Activated T-cell treated with anti-CD3 and anti-CD28 coated beads, Interleukin-2, amount 50 U/mL, for 72 hours (primary cell): ENCODE results near the gene PDSS2. TPM values are rescaled to one million over a fixed set of nuclear protein-coding genes. Genes with fewer than 3 reads are reported as not detected.
"Not testable (repeated sequence)": the region's sequence is repeated elsewhere in the genome, so short reads cannot be mapped to it uniquely, and the experiment has no call there.

Experiments
- ATAC-seq, 2 donors: fragments of 150-1000 bp; cut with Tn5 transposase; replicated peaks in 1 of 2; 2 replicates each; pipeline ENCODE4 v1.10.0; 2021; ENCODE audit warnings: moderate library complexity in 2 of 2, mild to moderate bottlenecking in 1 of 2
- DNase-seq, 2 donors: peaks; one replicate each; pipeline ENCODE4 v3.0.0; 2021 to 2022; ENCODE audit warnings: mixed read lengths in 1 of 2
- H3K27ac Mint-ChIP-seq: one replicate; pipeline ENCODE4 v1.8.0; 2022; ENCODE audit warnings: mild to moderate bottlenecking, moderate library complexity, mixed read lengths
- H3K27me3 Mint-ChIP-seq: one replicate; pipeline ENCODE4 v1.8.0; 2022; ENCODE audit warnings: low read depth, mixed read lengths
- H3K36me3 Mint-ChIP-seq, 2 donors: one replicate each; pipeline ENCODE4 v1.8.0; 2022; ENCODE audit warnings: mixed read lengths in 2 of 2, mild to moderate bottlenecking in 1 of 2; ENCODE audit not compliant: insufficient read depth in 2 of 2
- H3K4me1 Mint-ChIP-seq: one replicate; pipeline ENCODE4 v1.8.0; 2022; ENCODE audit warnings: low read depth, mixed read lengths
- H3K4me3 Mint-ChIP-seq, 2 donors: one replicate each; pipeline ENCODE4 v1.8.0; 2022; ENCODE audit warnings: mild to moderate bottlenecking in 2 of 2, mixed read lengths in 2 of 2, moderate library complexity in 2 of 2
- H3K9me3 Mint-ChIP-seq, 2 donors: one replicate each; pipeline ENCODE4 v1.8.0; 2022; ENCODE audit warnings: mixed read lengths in 2 of 2
- total RNA-seq, 2 donors: library from RNA; stranded (reverse); gene quantifications; one replicate each; pipeline ENCODE4 v1.2.3, GENCODE V29; 2022

The PDSS2 gene
- total RNA-seq, 2 donors from 2014 or later, result 12.1 to 14.3 TPM

DNA sequence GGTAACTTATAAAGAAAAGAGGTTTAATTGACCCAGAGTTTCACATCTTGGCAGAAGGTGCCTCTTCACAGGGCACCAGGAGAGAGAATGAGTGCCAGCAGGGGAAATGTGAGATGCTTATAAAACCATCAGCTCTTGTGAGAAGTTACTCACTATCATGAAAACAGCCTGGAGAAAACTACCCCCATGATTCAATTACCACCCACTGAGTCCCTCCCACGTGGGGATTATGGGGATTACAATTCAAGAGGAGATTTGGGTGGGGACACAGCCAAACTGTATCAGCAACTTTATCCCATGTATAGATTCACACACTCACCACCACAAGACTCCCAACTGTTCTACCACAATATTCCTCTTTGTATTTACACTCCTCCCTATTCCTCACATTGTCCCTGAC lies 10.6 kb downstream of the PDSS2 start:
- H3K9me3 Mint-ChIP-seq, result peaks cover 6 to 14% of the 10 kb centered on the region in 2 donors
- ATAC-seq (no peak), DNase-seq (no peak)
- no peaks in the 10 kb centered on the region for H3K27me3 Mint-ChIP-seq
- no peak overlapping the region for H3K4me3 Mint-ChIP-seq
- peaks cover 17 to 42% of the 10 kb centered on the region in 2 donors for H3K36me3 Mint-ChIP-seq
- no peaks in the 10 kb centered on the region for H3K4me1 Mint-ChIP-seq
- H3K27ac Mint-ChIP-seq, result no peak overlapping the region

DNA sequence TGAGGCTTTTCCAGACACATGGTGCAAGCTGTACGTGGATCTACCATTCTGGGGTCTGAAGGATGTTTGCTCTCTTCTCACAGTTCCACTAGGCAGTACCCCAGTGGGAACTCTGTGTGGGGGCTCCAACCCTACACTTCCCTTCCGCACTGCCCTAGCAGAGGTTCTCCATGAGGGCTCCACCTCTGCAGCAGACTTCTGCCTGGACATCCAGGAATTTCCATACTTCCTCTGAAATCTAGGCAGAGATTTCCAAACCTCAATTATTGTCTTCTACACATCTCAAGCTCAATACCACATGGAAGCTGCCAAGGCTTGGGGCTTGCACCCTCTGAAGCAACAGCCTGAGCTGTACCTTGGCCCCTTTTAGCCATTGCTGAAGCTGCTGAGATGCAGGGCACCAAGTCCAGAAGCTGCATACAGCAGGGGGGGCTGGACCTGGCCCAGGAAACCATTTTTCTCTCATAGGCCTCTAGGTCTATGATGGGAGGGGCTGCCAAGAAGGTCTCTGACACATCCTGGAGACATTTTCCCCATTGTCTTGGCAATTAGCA lies 11.6 kb downstream of the PDSS2 start:
- H3K4me1 Mint-ChIP-seq, result no peaks in the 10 kb centered on the region
- no peak for DNase-seq
- no peaks in the 10 kb centered on the region for H3K27me3 Mint-ChIP-seq
- no peak overlapping the region for H3K4me3 Mint-ChIP-seq
- no peak overlapping the region for H3K27ac Mint-ChIP-seq
- ATAC-seq, result no peak
- H3K9me3 Mint-ChIP-seq, result peaks cover 6 to 14% of the 10 kb centered on the region in 2 donors
- peaks cover 17 to 42% of the 10 kb centered on the region in 2 donors for H3K36me3 Mint-ChIP-seq

DNA sequence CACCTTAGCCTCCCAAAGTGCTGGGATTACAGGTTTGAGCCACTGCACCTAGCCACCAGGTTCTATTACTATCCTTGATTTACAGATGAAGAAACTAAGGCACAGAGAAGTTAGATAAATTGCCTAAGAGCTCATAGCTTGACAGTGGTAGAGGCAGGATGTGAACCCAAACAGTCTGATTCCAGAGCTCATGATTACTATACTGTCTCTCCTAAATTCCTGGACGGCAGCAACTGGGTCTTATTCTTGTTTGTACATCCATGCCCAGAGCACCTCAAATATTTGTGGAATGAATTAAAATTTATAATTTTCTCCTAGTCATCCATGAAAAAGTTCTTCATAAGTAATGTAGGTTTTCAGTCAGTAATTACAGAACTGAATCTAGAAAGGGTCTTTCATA lies 15.1 kb downstream of the PDSS2 start:
- no peaks in the 10 kb centered on the region for H3K27me3 Mint-ChIP-seq
- peaks cover 15 to 30% of the 10 kb centered on the region in 2 donors for H3K36me3 Mint-ChIP-seq
- H3K9me3 Mint-ChIP-seq, result peaks cover 6 to 11% of the 10 kb centered on the region in 2 donors
- no peak for ATAC-seq
- H3K4me1 Mint-ChIP-seq, result peaks cover 10% of the 10 kb centered on the region
- H3K4me3 Mint-ChIP-seq, result no peak overlapping the region
- DNase-seq, result no peak
- no peak overlapping the region for H3K27ac Mint-ChIP-seq

DNA sequence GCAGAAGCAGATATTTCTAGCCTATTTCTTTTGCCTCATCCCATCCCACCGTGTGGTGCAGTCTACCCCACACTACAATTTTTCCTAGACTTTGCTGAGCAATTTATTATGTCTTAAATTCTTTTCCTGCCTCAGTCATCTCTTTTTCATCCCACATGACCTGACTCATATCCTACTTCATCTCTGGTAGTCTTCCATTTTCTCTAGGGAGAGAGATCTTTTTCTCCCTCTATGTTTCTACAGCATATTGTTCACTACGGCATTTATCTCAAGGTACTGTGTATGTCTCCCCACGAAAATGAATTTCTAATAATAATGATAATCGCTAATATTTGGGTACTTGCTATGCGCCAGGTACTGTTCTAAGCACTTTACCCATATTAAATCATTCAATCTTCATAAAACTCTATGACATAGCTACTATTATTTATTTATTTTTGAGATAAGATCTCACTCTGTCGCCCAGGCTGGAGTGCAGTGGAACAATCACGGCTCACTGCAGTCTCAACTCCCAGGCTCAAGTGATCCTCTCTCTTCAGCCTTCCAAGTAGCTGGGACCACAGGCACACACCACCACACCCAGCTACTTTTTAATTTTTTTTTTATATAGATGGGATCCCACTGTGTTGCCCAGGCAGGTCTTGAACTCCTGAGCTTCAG lies 15.6 kb downstream of the PDSS2 start:
- no peak overlapping the region for H3K27ac Mint-ChIP-seq
- ATAC-seq (no peak), DNase-seq (no peak)
- no peaks in the 10 kb centered on the region for H3K27me3 Mint-ChIP-seq
- H3K9me3 Mint-ChIP-seq, result peaks cover 6 to 8% of the 10 kb centered on the region in 2 donors
- peaks cover 12 to 24% of the 10 kb centered on the region in 2 donors for H3K36me3 Mint-ChIP-seq
- no peak overlapping the region for H3K4me3 Mint-ChIP-seq
- peaks cover 10% of the 10 kb centered on the region for H3K4me1 Mint-ChIP-seq

DNA sequence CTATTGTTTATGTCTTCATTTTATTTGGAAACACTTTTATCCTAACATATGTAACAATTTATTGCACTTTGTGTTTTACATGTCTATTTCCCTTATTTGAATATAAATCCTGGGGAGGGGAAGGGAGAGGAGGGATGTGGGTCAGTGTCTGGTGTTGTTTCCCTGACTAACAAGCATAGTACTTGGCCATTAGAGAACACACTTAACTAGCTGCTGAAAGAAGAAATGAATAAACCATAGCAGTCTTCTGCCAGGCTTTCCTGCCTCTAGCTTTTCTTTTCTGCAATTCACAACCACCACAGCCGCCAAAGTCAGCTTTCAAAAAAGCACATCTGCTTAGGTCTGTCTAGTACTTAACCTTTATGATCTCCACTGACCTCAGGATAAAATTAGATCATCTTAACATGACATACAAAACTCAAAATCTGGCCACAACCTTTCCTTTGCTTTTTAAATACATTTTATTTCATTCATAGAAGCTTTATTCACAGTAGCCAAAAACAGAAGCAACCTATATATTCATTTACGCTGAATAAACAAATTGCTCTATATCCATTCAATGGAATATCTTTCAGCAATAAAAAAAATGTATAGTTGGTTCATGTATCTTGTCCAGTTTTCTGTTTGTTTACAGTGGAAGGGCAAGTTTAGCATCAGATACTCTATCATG lies 16.3 kb downstream of the PDSS2 start:
- DNase-seq, result no peak
- peaks cover 2 to 3% of the 10 kb centered on the region in 2 donors for H3K9me3 Mint-ChIP-seq
- no peak overlapping the region for H3K4me3 Mint-ChIP-seq
- ATAC-seq, result no peak
- H3K4me1 Mint-ChIP-seq, result peaks cover 10% of the 10 kb centered on the region
- H3K27ac Mint-ChIP-seq, result no peak overlapping the region
- H3K27me3 Mint-ChIP-seq, result no peaks in the 10 kb centered on the region
- H3K36me3 Mint-ChIP-seq, result peaks cover 8 to 18% of the 10 kb centered on the region in 2 donors

DNA sequence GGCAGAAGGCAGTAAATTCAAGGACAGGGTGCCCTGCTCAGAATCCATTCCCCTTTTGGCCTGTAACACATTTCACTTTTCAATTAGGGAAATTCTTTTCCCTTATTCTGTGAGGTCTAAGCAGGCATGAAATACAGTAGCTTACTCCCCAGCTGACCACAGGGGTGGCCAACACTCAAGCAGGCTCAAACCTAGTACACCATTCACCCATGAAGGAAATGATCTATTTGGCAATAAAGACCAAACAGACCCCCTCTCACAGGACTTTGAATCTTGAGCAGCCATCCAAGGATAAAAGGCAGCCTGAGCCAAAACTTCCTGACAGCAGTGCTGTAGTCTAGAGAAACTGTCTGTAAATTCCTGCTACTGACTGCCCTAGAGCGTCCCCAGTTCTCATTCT lies 17.7 kb downstream of the PDSS2 start:
- Mint-ChIP-seq H3K27ac (no peak overlapping the region), H3K36me3 (peaks cover 4 to 12% of the 10 kb centered on the region in 2 donors), H3K4me3 (no peak overlapping the region), H3K27me3 (no peaks in the 10 kb centered on the region), H3K9me3 (peaks cover under 1 to 2% of the 10 kb centered on the region in 2 donors), H3K4me1 (peaks cover 14% of the 10 kb centered on the region)
- no peak for DNase-seq
- no peak for ATAC-seq

DNA sequence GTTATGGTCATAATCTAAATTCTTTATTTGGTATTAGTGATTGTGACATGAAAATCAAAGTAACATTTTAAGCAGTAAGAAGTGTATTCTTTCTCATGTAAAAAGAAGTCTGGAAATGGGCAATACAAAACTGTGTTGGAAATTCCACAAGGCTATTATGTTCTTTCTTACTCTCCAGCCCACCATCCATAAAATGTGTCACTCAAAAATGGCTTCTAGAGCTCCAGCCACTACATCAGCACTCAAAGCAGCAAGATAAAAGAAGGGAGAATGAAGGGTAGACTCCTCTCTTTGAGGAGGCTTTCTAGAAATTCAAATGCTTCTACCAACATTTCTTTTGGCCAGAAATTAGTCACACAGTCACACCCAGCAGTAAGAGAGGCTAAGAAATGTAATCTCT lies 18.4 kb downstream of the PDSS2 start:
- DNase-seq (no peak), ATAC-seq (no peak)
- H3K4me1 Mint-ChIP-seq, result peaks cover 14% of the 10 kb centered on the region
- peaks cover 0 to 2% of the 10 kb centered on the region in 2 donors for H3K9me3 Mint-ChIP-seq
- H3K4me3 Mint-ChIP-seq, result no peak overlapping the region
- no peaks in the 10 kb centered on the region for H3K27me3 Mint-ChIP-seq
- no peak overlapping the region for H3K27ac Mint-ChIP-seq
- H3K36me3 Mint-ChIP-seq, result peaks cover 1 to 4% of the 10 kb centered on the region in 2 donors

DNA sequence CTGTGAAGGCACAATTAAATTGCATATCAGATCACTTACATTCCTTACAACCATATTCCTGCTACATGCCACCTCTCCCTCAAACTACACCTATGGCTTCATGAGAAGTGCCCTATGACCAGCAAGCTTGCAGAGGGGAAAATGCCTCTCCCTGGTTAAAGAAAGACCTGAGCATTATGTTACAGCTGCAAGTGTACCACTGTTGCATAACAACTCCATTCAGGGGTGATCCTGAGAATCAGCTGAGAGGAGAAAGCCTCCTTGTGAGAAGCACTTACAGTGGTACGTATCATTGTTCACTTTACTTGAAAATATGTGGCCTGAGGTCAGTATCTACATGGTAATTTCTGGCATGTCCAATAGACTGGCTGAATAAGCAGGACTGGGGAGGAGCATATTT lies 20.0 kb downstream of the PDSS2 start:
- H3K4me3 Mint-ChIP-seq, result no peak overlapping the region
- no peaks in the 10 kb centered on the region for H3K27me3 Mint-ChIP-seq
- peaks cover 0 to 1% of the 10 kb centered on the region in 2 donors for H3K36me3 Mint-ChIP-seq
- peaks cover 14% of the 10 kb centered on the region for H3K4me1 Mint-ChIP-seq
- H3K27ac Mint-ChIP-seq, result no peak overlapping the region
- no peaks in the 10 kb centered on the region for H3K9me3 Mint-ChIP-seq
- ATAC-seq (no peak), DNase-seq (no peak)

DNA sequence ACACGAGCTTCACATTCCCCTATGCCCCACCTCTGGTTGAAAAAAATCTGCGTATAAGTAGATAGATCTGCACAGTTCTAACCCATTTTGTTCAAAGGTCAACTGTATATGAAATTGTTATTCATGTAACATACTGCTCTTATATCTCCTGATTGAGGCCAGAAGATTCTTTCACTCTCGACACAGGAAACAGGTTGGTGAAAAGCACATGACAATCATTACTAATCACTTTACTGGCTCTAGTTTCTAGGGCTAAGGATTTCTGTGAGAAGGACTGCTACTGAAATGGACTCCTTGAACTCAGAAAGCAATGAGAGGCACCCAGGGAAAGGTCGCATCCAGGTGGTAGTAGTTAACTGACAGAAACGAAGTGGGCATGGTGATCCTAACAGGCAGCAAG lies 21.7 kb downstream of the PDSS2 start:
- DNase-seq (no peak), ATAC-seq (no peak)
- no peaks in the 10 kb centered on the region for H3K27me3 Mint-ChIP-seq
- H3K27ac Mint-ChIP-seq, result no peak overlapping the region
- peaks cover 0 to 1% of the 10 kb centered on the region in 2 donors for H3K36me3 Mint-ChIP-seq
- H3K9me3 Mint-ChIP-seq, result no peaks in the 10 kb centered on the region
- H3K4me3 Mint-ChIP-seq, result no peak overlapping the region
- H3K4me1 Mint-ChIP-seq, result peaks cover 14% of the 10 kb centered on the region

DNA sequence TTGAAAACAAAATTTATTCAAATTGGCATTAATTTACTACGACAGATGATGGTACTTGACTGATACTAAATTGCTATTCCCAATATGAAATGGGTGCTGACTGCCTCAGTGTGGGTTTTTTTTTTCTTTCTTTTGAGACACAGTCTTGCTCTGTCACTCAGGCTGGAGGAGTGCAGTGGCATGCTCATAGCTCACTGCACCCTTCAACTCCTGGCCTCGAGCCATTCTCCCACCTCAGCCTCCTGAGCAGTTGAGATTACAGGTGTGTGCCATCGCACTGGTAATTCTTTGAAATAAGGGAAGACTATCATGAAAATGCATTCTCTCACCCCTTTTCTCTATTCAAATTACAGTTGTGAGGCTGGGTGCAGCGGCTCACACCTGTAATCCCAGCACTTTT lies 22.5 kb downstream of the PDSS2 start:
- H3K4me1 Mint-ChIP-seq, result peaks cover 14% of the 10 kb centered on the region
- no peaks in the 10 kb centered on the region for H3K27me3 Mint-ChIP-seq
- no peak overlapping the region for H3K4me3 Mint-ChIP-seq
- H3K27ac Mint-ChIP-seq, result no peak overlapping the region
- no peak for DNase-seq
- no peaks in the 10 kb centered on the region for H3K36me3 Mint-ChIP-seq
- ATAC-seq, result no peak
- H3K9me3 Mint-ChIP-seq, result no peaks in the 10 kb centered on the region

DNA sequence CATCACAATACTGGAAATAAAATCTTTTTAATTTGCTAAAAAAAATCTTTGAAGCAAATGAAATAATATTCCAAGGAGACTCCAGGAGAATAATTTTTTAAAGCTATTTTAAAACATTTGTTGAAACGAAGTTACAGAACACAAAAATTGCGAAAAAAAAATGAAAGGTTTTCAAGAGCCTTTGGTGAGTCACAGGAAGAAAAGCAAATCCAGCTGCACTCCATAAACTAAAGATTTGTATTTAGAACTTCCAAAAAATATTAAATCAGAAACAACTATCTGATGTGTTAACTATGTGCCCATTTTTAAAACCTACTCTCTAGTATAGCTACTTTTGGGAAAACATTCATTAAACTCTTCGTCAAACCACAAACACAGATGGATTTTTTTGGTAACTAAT lies 23.6 kb downstream of the PDSS2 start:
- Mint-ChIP-seq H3K4me1 (peaks cover 5% of the 10 kb centered on the region), H3K36me3 (no peaks in the 10 kb centered on the region), H3K4me3 (no peak overlapping the region), H3K9me3 (no peaks in the 10 kb centered on the region), H3K27me3 (no peaks in the 10 kb centered on the region), H3K27ac (no peak overlapping the region)
- DNase-seq (no peak), ATAC-seq (no peak)

DNA sequence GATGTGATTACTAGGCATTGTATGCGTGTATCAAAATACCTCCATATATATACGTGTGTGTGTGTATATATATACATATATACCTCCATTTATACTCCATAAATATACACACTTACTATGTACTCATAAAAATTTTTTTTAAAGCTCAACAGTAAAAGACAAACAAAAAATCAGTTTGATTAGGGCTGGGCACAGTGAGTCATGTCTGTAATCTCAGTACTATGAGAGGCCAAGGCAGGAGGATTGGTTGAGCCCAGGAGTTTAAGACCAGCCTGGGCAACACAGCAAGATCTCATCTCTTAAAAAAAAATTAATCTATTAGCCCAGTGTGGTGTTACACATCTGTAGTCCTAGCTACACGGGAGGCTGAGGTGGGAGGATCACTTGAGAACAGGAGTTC lies 24.6 kb downstream of the PDSS2 start:
- peaks cover 5% of the 10 kb centered on the region for H3K4me1 Mint-ChIP-seq
- no peak overlapping the region for H3K27ac Mint-ChIP-seq
- H3K36me3 Mint-ChIP-seq, result no peaks in the 10 kb centered on the region
- H3K27me3 Mint-ChIP-seq, result no peaks in the 10 kb centered on the region
- no peak for DNase-seq
- no peak overlapping the region for H3K4me3 Mint-ChIP-seq
- no peak for ATAC-seq
- no peaks in the 10 kb centered on the region for H3K9me3 Mint-ChIP-seq

DNA sequence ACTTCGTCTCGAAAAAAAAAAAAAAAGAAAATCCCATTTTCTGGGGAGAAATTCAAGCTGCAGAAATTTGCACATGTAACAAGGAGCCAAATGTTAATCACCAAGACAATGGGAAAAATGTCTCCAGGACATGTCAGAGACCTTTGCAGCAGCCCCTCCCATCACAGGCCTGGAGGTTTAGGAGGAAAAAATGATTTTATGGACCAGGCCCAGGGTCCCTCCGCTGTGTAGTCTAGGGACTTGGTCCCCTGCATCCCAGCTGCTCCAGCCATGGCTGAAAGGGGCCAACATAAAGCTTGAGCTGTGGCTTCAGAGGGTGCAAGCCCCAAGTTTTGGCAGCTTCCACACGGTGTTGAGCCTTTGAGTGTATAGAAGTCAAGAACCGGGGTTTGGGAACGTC lies 33.4 kb downstream of the PDSS2 start:
- Mint-ChIP-seq H3K9me3 (peaks cover 2 to 17% of the 10 kb centered on the region in 2 donors), H3K4me1 (peaks cover 10% of the 10 kb centered on the region), H3K36me3 (peaks cover 17 to 29% of the 10 kb centered on the region in 2 donors)
- H3K27me3 Mint-ChIP-seq, DNase-seq, H3K4me3 Mint-ChIP-seq, ATAC-seq, H3K27ac Mint-ChIP-seq: not testable (repeated sequence)
